Forelimb muscle (tissue), 1 donor: ENCODE measurements around the gene SEMG2. TPM values are rescaled to one million over a fixed set of nuclear protein-coding genes. Genes with fewer than 3 reads are reported as not detected.

ENCODE experiments used
- DNase-seq: peaks from one replicate; pipeline ENCODE4 v3.0.0-alpha.2; 2013; ENCODE audit warnings: low read depth
- polyA plus RNA-seq: library from polyadenylated mRNA; unstranded; fragments of 120-200 nt; gene quantifications from one replicate; pipeline ENCODE4 v1.2.1, GENCODE V29; 2013; ENCODE audit not compliant: insufficient read length

The SEMG2 gene
- polyA plus RNA-seq, 1 donor = not detected

GRCh38 chr20:45229264-45230056 lies 8.3 kb downstream of the SEMG2 start:
- DNase-seq = no peak

- DNase-seq = no peak
Observed at GRCh38 chr20:45230631-45231030, 9.5 kb downstream of the SEMG2 start.

- no peak for DNase-seq
Observed at GRCh38 chr20:45235995-45236394, 14.8 kb downstream of the SEMG2 start.

- DNase-seq = no peak
Observed at GRCh38 chr20:45238139-45238538, 17.0 kb downstream of the SEMG2 start.

- DNase-seq = no peak
Observed at GRCh38 chr20:45246109-45246508, 24.9 kb downstream of the SEMG2 start.

- no peak for DNase-seq
Observed at GRCh38 chr20:45247865-45248264, 26.7 kb downstream of the SEMG2 start.

GRCh38 chr20:45248609-45249008 lies 27.4 kb downstream of the SEMG2 start:
- no peak for DNase-seq

GRCh38 chr20:45251884-45252560 lies 30.8 kb downstream of the SEMG2 start:
- DNase-seq = no peak

GRCh38 chr20:45253261-45253660 lies 32.1 kb downstream of the SEMG2 start:
- no peak for DNase-seq

- no peak for DNase-seq
Observed at GRCh38 chr20:45254383-45255262, 33.5 kb downstream of the SEMG2 start, which contains the start of gene SLPI. Gene SLPI (minus strand): TSS chr20:45254564. CDS start chr20:45254543, 21 bp downstream.

- DNase-seq = no peak
Observed at GRCh38 chr20:45257161-45257560, 36.0 kb downstream of the SEMG2 start.

- DNase-seq = no peak
Observed at GRCh38 chr20:45257711-45258110, 36.5 kb downstream of the SEMG2 start.

GRCh38 chr20:45258259-45258658 lies 37.1 kb downstream of the SEMG2 start:
- DNase-seq = no peak

- no peak for DNase-seq
Observed at GRCh38 chr20:45258664-45259063, 37.5 kb downstream of the SEMG2 start.

GRCh38 chr20:45263556-45264266 lies 42.5 kb downstream of the SEMG2 start:
- DNase-seq = no peak

- DNase-seq = no peak
Observed at GRCh38 chr20:45266977-45267376, 45.8 kb downstream of the SEMG2 start.

- DNase-seq = no peak
Observed at GRCh38 chr20:45268531-45268930, 47.4 kb downstream of the SEMG2 start.

- no peak for DNase-seq
Observed at GRCh38 chr20:45269056-45269455, 47.9 kb downstream of the SEMG2 start.

GRCh38 chr20:45269754-45270270 lies 48.6 kb downstream of the SEMG2 start:
- no peak for DNase-seq
